SU-DHL-6 (cell line): ENCODE data around the gene KAT8.

Experiments
- H2AFZ ChIP-seq: fragments of 200-600 bp; sonication (generic); 2 replicates; pipeline ENCODE4 v1.6.1; 2014; ENCODE audit warnings: low read depth, mild to moderate bottlenecking, moderate library complexity, mixed read lengths, antibody characterized with exemption, low read length; ENCODE audit not compliant: severe bottlenecking
- H3F3A ChIP-seq: fragments of 200-600 bp; shearing (Covaris generic); 2 replicates; pipeline ENCODE4 v1.6.0; 2016; ENCODE audit warnings: antibody characterized with exemption, mild to moderate bottlenecking; ENCODE audit not compliant: insufficient read depth
- H3K27ac ChIP-seq: fragments of 200-600 bp; sonication (generic); 2 replicates; pipeline ENCODE4 v1.5.1; 2016; ENCODE audit warnings: low read depth, mild to moderate bottlenecking, low read length, moderate library complexity, mixed read lengths
- H3K27me3 ChIP-seq: fragments of 200-600 bp; sonication (generic), shearing (Covaris generic); 2 replicates; pipeline ENCODE4 v1.6.0; 2014; ENCODE audit warnings: mild to moderate bottlenecking, low read length
- H3K36me3 ChIP-seq: fragments of 200-600 bp; sonication (generic); 2 replicates; pipeline ENCODE4 v1.6.1; 2014; ENCODE audit warnings: mild to moderate bottlenecking, low read length, mixed read lengths
- H3K4me2 ChIP-seq: fragments of 300-600, 200-600 bp; shearing (Covaris generic), sonication (generic); 2 replicates; pipeline ENCODE4 v1.6.0; 2014; ENCODE audit warnings: low read length, low read depth, mild to moderate bottlenecking; ENCODE audit not compliant: poor library complexity, severe bottlenecking
- H3K4me3 ChIP-seq: fragments of 200-600 bp; sonication (generic); 2 replicates; pipeline ENCODE4 v1.5.1; 2014; ENCODE audit warnings: antibody characterized with exemption, low read length, mild to moderate bottlenecking, mixed read lengths; ENCODE audit not compliant: insufficient read depth, poor library complexity, severe bottlenecking
- H3K79me2 ChIP-seq: fragments of 200-600 bp; sonication (generic); 2 replicates; pipeline ENCODE4 v1.6.1; 2014; ENCODE audit warnings: mild to moderate bottlenecking, low read length, moderate library complexity; ENCODE audit not compliant: insufficient read depth
- H3K9ac ChIP-seq: fragments of 200-600 bp; sonication (generic); 2 replicates; pipeline ENCODE4 v1.7.0; 2014; ENCODE audit warnings: mild to moderate bottlenecking, low read length
- H3K9me2 ChIP-seq: fragments of 200-600 bp; sonication (generic); replicated peaks from 2 replicates; pipeline ENCODE4 v1.6.1; 2014; ENCODE audit warnings: low read length; ENCODE audit not compliant: insufficient read depth
- H3K9me3 ChIP-seq: fragments of 200-600 bp; sonication (generic); 2 replicates; pipeline ENCODE4 v1.6.1; 2014; ENCODE audit warnings: low read length, mixed read lengths; ENCODE audit not compliant: insufficient read depth
- H4K20me1 ChIP-seq: fragments of 200-600 bp; sonication (generic); 2 replicates; pipeline ENCODE4 v1.6.1; 2014; ENCODE audit warnings: low read depth, mild to moderate bottlenecking, antibody characterized with exemption, low read length, moderate library complexity, mixed read lengths
- CTCF ChIP-seq: fragments of 200-600 bp; sonication (generic); IDR thresholded peaks from one replicate; pipeline ENCODE4 v1.5.1; 2017; ENCODE audit warnings: antibody characterized with exemption, mild to moderate bottlenecking, low read length, moderate library complexity; ENCODE audit not compliant: insufficient read depth, poor library complexity, severe bottlenecking
- EZH2phosphoT487 ChIP-seq: fragments of 200-600 bp; sonication (generic), shearing (Covaris generic); conservative IDR thresholded peaks from 2 replicates; pipeline ENCODE4 v1.6.1; 2018; ENCODE audit warnings: mild to moderate bottlenecking, antibody characterized with exemption, low read length, moderate library complexity, mixed read lengths

The KAT8 gene

GRCh38 chr16:31084584-31085302 is 32.7 kb upstream of the KAT8 start:
- H3K79me2 ChIP-seq: no peaks in the 10 kb centered on the region; the same call in 1 of the 2 replicates
- no peaks in the 10 kb centered on the region for H3K9me2 ChIP-seq
- H3K9ac ChIP-seq: no peak overlapping the region
- H4K20me1 ChIP-seq: no peaks in the 10 kb centered on the region
- no peak overlapping the region for H2AFZ ChIP-seq
- no peak overlapping the region for H3K4me3 ChIP-seq
- no peaks in the 10 kb centered on the region for H3K9me3 ChIP-seq
- H3K27ac ChIP-seq: no peak overlapping the region
- no peaks in the 10 kb centered on the region for H3K27me3 ChIP-seq
- H3K4me2 ChIP-seq: no peak overlapping the region
- no peak for TF ChIP-seq CTCF
- no peak for TF ChIP-seq EZH2phosphoT487
- H3K36me3 ChIP-seq: no peaks in the 10 kb centered on the region
- H3F3A ChIP-seq: no peaks in the 10 kb centered on the region

GRCh38 chr16:31085411-31085810 is 32.1 kb upstream of the KAT8 start:
- Histone ChIP-seq H3K4me2 (no peak overlapping the region), H3K9me2 (no peaks in the 10 kb centered on the region), H3K9me3 (no peaks in the 10 kb centered on the region), H3K4me3 (no peak overlapping the region), H3K27ac (no peak overlapping the region), H4K20me1 (no peaks in the 10 kb centered on the region), H3K79me2 (no peaks in the 10 kb centered on the region), H3K9ac (no peak overlapping the region), H2AFZ (no peak overlapping the region), H3K27me3 (no peaks in the 10 kb centered on the region), H3F3A (no peaks in the 10 kb centered on the region), H3K36me3 (no peaks in the 10 kb centered on the region)
- TF ChIP-seq CTCF (no peak), EZH2phosphoT487 (no peak)

GRCh38 chr16:31085873-31086628 is 31.4 kb upstream of the KAT8 start:
- no peak overlapping the region for H3K4me2 ChIP-seq
- no peaks in the 10 kb centered on the region; the same call in 1 of the 2 replicates for H3K79me2 ChIP-seq
- no peak overlapping the region for H3K9ac ChIP-seq
- H3K9me2 ChIP-seq: no peaks in the 10 kb centered on the region
- no peak overlapping the region for H3K27ac ChIP-seq
- no peaks in the 10 kb centered on the region for H3K27me3 ChIP-seq
- H3K36me3 ChIP-seq: no peaks in the 10 kb centered on the region
- H2AFZ ChIP-seq: no peak overlapping the region
- TF ChIP-seq CTCF: no peak
- TF ChIP-seq EZH2phosphoT487: no peak
- no peak overlapping the region for H3K4me3 ChIP-seq
- H3F3A ChIP-seq: no peaks in the 10 kb centered on the region
- no peaks in the 10 kb centered on the region for H3K9me3 ChIP-seq
- no peaks in the 10 kb centered on the region for H4K20me1 ChIP-seq
